Right cardiac atrium (tissue), 5 donors: ENCODE measurements around the gene KIFC1. TPM values are rescaled to one million over a fixed set of nuclear protein-coding genes. Genes with fewer than 3 reads are reported as not detected.

Experiments
- ATAC-seq, 2 donors: fragments of 200-7000 bp; cut with Tn5 transposase; one replicate each; pipeline versions ENCODE4 v1.8.0 to v1.9.1; 2020; ENCODE audit warnings: moderate library complexity in 2 of 2, mild to moderate bottlenecking in 1 of 2
- DNase-seq, 3 donors: peaks; one replicate each; pipeline ENCODE4 v3.0.0-alpha.2; 2020
- H3K27ac ChIP-seq: one replicate; pipeline ENCODE4 v1.5.1; 2013; ENCODE audit warnings: mild to moderate bottlenecking, low read length, control low read depth, moderate library complexity
- H3K27me3 ChIP-seq: one replicate; pipeline ENCODE4 v1.6.1; 2013; ENCODE audit not compliant: control insufficient read depth, insufficient read depth
- H3K4me1 ChIP-seq: one replicate; pipeline ENCODE4 v1.6.1; 2013; ENCODE audit warnings: low read length; ENCODE audit not compliant: control insufficient read depth, insufficient read depth
- H3K4me3 ChIP-seq: one replicate; pipeline ENCODE4 v1.5.1; 2013; ENCODE audit warnings: low read length, control low read depth
- H3K9me3 ChIP-seq: one replicate; pipeline ENCODE4 v1.6.1; 2013; ENCODE audit warnings: low read length; ENCODE audit not compliant: control insufficient read depth
- WGBS: extraction: QIAGEN DNeasy Blood & Tissue Kit; methylation state at CpG from one replicate; pipeline ENCODE4 v1.1.7; 2013; 5-methylcytosine and 5-hydroxymethylcytosine counted together
- intact Hi-C, 4 donors: fragments of 100-400 bp; cut with DNase I; formaldehyde crosslinking; loops; one replicate each; pipeline versions ENCODE4 v1.11.0 to v1.14.0; 2022 to 2023
- polyA plus RNA-seq: library from polyadenylated mRNA; stranded (reverse); fragments of 200-250 nt; gene quantifications from one replicate; pipeline ENCODE4 v1.2.3, GENCODE V29; 2013
- total RNA-seq, 4 donors: library from RNA; stranded (reverse); fragmentation: NEBNext Ultra II Directional; extraction: Animal tissue kit (Norgen Biotek cat#: 25700); gene quantifications; one replicate each; pipeline ENCODE4 v1.2.1, GENCODE V29; 2021
- donor health status: healthy with polysubstance abuse.
- donor health status: DM: no; HTN: yes; CAD: no.
- donor health status: DM: no; HTN: no; CAD: no.
- donor health status: DM: no; HTN: yes; CAD: no; lungs with severe emphysema.
- donor health status: DM: yes; HTN: yes; CAD: no.

Gene KIFC1
- total and polyA plus RNA-seq, 5 donors = 0.16 to 1.2 (median 0.88) TPM; not detected in 1

- H3K4me3 ChIP-seq = peak overlapping the region; percentile 59
- intact Hi-C loops = loop anchor here in 1 of 4 donors (10.0 kb wide), 1 partner anchor 154 kb away; no protein-coding TSS in a partner anchor
- DNase-seq (no peak), ATAC-seq (no peak)
- peaks cover 18% of the 10 kb centered on the region for H3K4me1 ChIP-seq
- no peaks in the 10 kb centered on the region for H3K9me3 ChIP-seq
- no peaks in the 10 kb centered on the region for H3K27me3 ChIP-seq
- 46% methylated on average over 6 of the region's 6 CpGs for WGBS
- H3K27ac ChIP-seq = no peak overlapping the region
These were observed 29.1 kb downstream of the KIFC1 start for GRCh38 chr6:33420491-33421343.

DNA sequence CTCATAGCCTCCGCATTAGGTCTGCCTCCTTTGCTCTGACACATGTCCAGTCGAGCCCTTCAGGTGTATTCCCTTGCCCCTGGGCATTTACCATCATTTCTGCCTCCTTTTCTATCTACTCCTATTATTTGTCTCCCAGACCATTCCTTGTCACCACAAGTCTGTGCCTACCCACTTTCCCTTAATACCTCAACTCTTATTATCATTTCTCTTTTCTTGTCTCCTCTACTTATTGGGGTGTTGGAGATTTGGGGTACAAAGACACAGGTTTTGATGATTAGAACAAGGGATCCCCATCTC, 29.7 kb downstream of the KIFC1 start:
- ATAC-seq (no peak), DNase-seq (no peak)
- Histone ChIP-seq H3K4me1 (peaks cover 18% of the 10 kb centered on the region), H3K27me3 (no peaks in the 10 kb centered on the region), H3K27ac (no peak overlapping the region), H3K9me3 (no peaks in the 10 kb centered on the region), H3K4me3 (no peak overlapping the region)
- WGBS = 71% methylated on average over 2 of the region's 2 CpGs
- intact Hi-C loops = loop anchor here in 1 of 4 donors (10.0 kb wide), 1 partner anchor 154 kb away; no protein-coding TSS in a partner anchor

DNA sequence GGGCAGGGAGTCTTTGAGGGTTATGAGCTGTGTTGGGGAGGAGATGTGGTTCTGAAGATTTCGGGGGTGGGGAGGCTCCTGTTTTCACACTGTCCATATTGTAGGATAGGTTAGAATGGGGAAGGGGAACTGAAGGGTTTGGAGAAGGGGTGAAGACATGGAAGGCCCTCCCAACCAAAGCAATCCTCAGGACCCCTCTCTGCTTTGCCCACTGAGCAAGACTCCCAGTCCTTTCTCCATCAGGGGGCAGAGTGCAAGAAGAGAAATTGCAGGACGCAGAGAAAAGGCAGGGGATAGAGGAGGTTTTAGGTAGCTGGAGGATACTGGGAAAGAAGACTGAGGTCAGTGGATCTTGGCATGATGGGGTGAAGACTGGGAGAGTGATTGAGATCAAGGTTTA, 32.2 kb downstream of the KIFC1 start:
- no peak for DNase-seq
- Histone ChIP-seq H3K4me3 (no peak overlapping the region), H3K27ac (no peak overlapping the region), H3K9me3 (no peaks in the 10 kb centered on the region), H3K4me1 (peaks cover 13% of the 10 kb centered on the region), H3K27me3 (no peaks in the 10 kb centered on the region)
- WGBS = 96% methylated on average over 2 of the region's 2 CpGs
- no peak for ATAC-seq
- intact Hi-C loops = loop anchor here in 1 of 4 donors (10.0 kb wide), 1 partner anchor 151 kb away; no protein-coding TSS in a partner anchor

DNA sequence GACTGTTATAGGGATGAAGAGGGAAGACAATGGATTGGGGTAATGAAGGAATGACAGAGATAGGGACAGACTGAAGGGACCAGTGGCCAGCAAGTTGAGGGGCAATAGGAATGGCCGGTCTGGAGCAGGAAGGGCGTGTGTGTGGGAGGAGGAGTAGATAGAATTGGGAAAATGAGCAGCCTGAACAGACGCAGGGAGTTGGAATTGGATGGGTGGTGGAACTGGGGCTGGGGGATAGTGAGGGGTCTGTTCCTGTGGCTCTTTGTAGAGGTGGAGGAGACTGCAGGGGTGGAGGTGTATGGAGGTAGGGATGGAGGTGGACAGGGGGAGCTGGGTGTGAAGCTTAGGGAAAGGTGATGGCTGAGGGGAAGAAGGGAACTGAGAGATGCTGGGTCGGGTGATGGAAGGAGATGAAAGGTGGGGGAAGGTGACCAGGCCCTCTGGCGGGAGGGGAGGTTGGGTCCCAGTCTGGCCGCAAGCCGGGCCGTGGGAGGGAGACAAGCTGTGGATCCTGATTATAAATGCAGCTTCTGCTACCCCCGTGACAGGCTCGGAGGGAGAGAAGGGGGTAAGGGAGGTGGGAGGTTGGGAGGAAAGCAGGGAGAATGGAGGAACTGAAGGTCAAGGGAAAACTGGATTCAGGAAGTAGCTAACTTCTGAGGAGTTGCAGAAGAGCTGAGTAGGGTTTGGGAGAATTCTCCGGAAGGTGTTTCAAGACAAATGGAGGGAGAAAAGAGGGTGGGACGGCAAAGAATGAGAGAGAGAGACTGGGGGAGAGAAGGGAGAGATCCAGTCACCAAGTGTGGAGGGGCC, 33.4 kb downstream of the KIFC1 start:
- peak overlapping the region; percentile 62 for H3K4me3 ChIP-seq
- DNase-seq (no peak), ATAC-seq (peak in 1 of 2 donors; percentile 0)
- intact Hi-C loops = loop anchor here in 1 of 4 donors (10.0 kb wide), 1 partner anchor 150 kb away; no protein-coding TSS in a partner anchor
- no peaks in the 10 kb centered on the region for H3K9me3 ChIP-seq
- H3K27ac ChIP-seq = peak overlapping the region; percentile 97
- H3K4me1 ChIP-seq = peaks cover 14% of the 10 kb centered on the region
- H3K27me3 ChIP-seq = no peaks in the 10 kb centered on the region
- WGBS = 14% methylated on average over 12 of the region's 12 CpGs

GRCh38 chr6:33425668-33426577, 34.3 kb downstream of the KIFC1 start:
- H3K27me3 ChIP-seq = no peaks in the 10 kb centered on the region
- H3K4me1 ChIP-seq = peaks cover 14% of the 10 kb centered on the region
- peak overlapping the region; percentile 62 for H3K4me3 ChIP-seq
- peak; percentile 85 to 89 for ATAC-seq
- WGBS = 2% methylated on average over 43 of the region's 43 CpGs
- H3K27ac ChIP-seq = peak overlapping the region; percentile 97
- intact Hi-C loops = loop anchor here in 1 of 4 donors (10.0 kb wide), 1 partner anchor 149 kb away; no protein-coding TSS in a partner anchor
- peak; percentile 89 to 95 (median 93) for DNase-seq
- no peaks in the 10 kb centered on the region for H3K9me3 ChIP-seq

- intact Hi-C loops = loop anchor here in 1 of 4 donors (10.0 kb wide), 1 partner anchor 148 kb away; no protein-coding TSS in a partner anchor
- Histone ChIP-seq H3K4me3 (peak overlapping the region; percentile 72), H3K27ac (peak overlapping the region; percentile 16), H3K4me1 (peaks cover 14% of the 10 kb centered on the region), H3K27me3 (no peaks in the 10 kb centered on the region), H3K9me3 (no peaks in the 10 kb centered on the region)
- DNase-seq (no peak), ATAC-seq (no peak)
- 14% methylated on average over 12 of the region's 12 CpGs for WGBS
These were observed 35.2 kb downstream of the KIFC1 start for GRCh38 chr6:33426590-33427511.

GRCh38 chr6:33427585-33428223, 36.1 kb downstream of the KIFC1 start:
- H3K9me3 ChIP-seq = no peaks in the 10 kb centered on the region
- ATAC-seq (no peak), DNase-seq (peak; percentile 61 to 87 (median 84))
- H3K27ac ChIP-seq = peak overlapping the region; percentile 16
- WGBS = under 1% methylated on average over 66 of the region's 79 CpGs
- H3K27me3 ChIP-seq = no peaks in the 10 kb centered on the region
- peak overlapping the region; percentile 72 for H3K4me3 ChIP-seq
- peaks cover 14% of the 10 kb centered on the region for H3K4me1 ChIP-seq
- intact Hi-C loops = loop anchor here in 1 of 4 donors (10.0 kb wide), 1 partner anchor 147 kb away; no protein-coding TSS in a partner anchor

- 5% methylated on average over 33 of the region's 33 CpGs for WGBS
- Histone ChIP-seq H3K4me3 (peak overlapping the region; percentile 72), H3K4me1 (peaks cover 17% of the 10 kb centered on the region), H3K27me3 (no peaks in the 10 kb centered on the region), H3K9me3 (no peaks in the 10 kb centered on the region), H3K27ac (peak overlapping the region; percentile 1)
- ATAC-seq (no peak), DNase-seq (peak in 1 of 3 donors; percentile 68)
- intact Hi-C loops = loop anchor here in 1 of 4 donors (10.0 kb wide), 1 partner anchor 146 kb away; no protein-coding TSS in a partner anchor
These were observed 36.8 kb downstream of the KIFC1 start for GRCh38 chr6:33428224-33428965.
